Liver (tissue), 3 donors: ENCODE measurements around the gene TMEFF1.

Source experiments
- FOXA1 ChIP-seq: IDR thresholded peaks from 2 replicates; pipeline ENCODE4 v1.6.1; 2016; ENCODE audit warnings: antibody characterized with exemption
- RAD21 ChIP-seq, 2 donors: IDR thresholded peaks; 2 replicates each; pipeline ENCODE4 v1.6.1; 2016; ENCODE audit warnings: antibody characterized with exemption in 2 of 2, mild to moderate bottlenecking in 2 of 2
- TAF1 ChIP-seq: conservative IDR thresholded peaks from 2 replicates; pipeline ENCODE4 v1.6.1; 2016; ENCODE audit warnings: antibody characterized with exemption, mild to moderate bottlenecking
- YY1 ChIP-seq: IDR thresholded peaks from 2 replicates; pipeline ENCODE4 v1.6.1; 2016; ENCODE audit warnings: antibody characterized with exemption, mild to moderate bottlenecking
- TF ChIP-seq, protein P1 (sequence below): fragments of 150-350 bp; IDR thresholded peaks from 2 replicates; pipeline ENCODE4 v1.5.1; 2017; ENCODE audit warnings: improper control_type of control experiment, low read depth, low read length; ENCODE audit not compliant: missing input control
- TF ChIP-seq, protein P2 (sequence below): IDR thresholded peaks from 2 replicates; pipeline ENCODE4 v1.6.1; 2016; ENCODE audit warnings: antibody characterized with exemption, mild to moderate bottlenecking
- TF ChIP-seq, protein P3 (sequence below): IDR thresholded peaks from 2 replicates; pipeline ENCODE4 v1.6.1; 2016; ENCODE audit warnings: antibody characterized with exemption
- TF ChIP-seq, protein P4 (sequence below): IDR thresholded peaks from 2 replicates; pipeline ENCODE4 v1.6.1; 2016; ENCODE audit warnings: antibody characterized with exemption
- donor health status: healthy.
- donor health status: healthy.

DNA sequence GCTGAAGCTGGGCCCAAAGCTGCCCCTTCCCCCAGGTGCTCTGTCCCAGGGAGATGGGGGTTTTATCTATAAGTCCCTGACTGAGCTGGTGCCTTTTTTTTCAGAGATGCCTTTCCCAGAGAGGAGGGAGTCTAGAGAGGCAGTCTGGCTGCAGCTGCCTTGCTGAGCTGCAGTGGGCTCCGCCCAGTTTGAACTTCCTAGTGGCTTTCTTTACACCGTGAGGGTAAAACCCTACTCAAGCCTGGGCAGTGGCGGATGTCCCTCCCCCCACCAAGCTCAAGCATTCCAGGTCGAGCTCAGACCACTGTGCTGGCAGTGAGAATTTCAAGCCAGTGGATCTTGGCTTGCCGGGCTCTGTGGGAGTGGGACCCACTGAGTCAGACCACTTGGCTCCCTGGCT is 146.2 kb downstream of the TMEFF1 start:
- TF ChIP-seq, protein P1, sequence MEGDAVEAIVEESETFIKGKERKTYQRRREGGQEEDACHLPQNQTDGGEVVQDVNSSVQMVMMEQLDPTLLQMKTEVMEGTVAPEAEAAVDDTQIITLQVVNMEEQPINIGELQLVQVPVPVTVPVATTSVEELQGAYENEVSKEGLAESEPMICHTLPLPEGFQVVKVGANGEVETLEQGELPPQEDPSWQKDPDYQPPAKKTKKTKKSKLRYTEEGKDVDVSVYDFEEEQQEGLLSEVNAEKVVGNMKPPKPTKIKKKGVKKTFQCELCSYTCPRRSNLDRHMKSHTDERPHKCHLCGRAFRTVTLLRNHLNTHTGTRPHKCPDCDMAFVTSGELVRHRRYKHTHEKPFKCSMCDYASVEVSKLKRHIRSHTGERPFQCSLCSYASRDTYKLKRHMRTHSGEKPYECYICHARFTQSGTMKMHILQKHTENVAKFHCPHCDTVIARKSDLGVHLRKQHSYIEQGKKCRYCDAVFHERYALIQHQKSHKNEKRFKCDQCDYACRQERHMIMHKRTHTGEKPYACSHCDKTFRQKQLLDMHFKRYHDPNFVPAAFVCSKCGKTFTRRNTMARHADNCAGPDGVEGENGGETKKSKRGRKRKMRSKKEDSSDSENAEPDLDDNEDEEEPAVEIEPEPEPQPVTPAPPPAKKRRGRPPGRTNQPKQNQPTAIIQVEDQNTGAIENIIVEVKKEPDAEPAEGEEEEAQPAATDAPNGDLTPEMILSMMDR: no peak
- TF ChIP-seq, protein P2, sequence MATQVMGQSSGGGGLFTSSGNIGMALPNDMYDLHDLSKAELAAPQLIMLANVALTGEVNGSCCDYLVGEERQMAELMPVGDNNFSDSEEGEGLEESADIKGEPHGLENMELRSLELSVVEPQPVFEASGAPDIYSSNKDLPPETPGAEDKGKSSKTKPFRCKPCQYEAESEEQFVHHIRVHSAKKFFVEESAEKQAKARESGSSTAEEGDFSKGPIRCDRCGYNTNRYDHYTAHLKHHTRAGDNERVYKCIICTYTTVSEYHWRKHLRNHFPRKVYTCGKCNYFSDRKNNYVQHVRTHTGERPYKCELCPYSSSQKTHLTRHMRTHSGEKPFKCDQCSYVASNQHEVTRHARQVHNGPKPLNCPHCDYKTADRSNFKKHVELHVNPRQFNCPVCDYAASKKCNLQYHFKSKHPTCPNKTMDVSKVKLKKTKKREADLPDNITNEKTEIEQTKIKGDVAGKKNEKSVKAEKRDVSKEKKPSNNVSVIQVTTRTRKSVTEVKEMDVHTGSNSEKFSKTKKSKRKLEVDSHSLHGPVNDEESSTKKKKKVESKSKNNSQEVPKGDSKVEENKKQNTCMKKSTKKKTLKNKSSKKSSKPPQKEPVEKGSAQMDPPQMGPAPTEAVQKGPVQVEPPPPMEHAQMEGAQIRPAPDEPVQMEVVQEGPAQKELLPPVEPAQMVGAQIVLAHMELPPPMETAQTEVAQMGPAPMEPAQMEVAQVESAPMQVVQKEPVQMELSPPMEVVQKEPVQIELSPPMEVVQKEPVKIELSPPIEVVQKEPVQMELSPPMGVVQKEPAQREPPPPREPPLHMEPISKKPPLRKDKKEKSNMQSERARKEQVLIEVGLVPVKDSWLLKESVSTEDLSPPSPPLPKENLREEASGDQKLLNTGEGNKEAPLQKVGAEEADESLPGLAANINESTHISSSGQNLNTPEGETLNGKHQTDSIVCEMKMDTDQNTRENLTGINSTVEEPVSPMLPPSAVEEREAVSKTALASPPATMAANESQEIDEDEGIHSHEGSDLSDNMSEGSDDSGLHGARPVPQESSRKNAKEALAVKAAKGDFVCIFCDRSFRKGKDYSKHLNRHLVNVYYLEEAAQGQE: no peak
- TF ChIP-seq RAD21 (IDR thresholded peaks at IDR 0.05): no peak
- no peak for TF ChIP-seq FOXA1
- TF ChIP-seq, protein P3, sequence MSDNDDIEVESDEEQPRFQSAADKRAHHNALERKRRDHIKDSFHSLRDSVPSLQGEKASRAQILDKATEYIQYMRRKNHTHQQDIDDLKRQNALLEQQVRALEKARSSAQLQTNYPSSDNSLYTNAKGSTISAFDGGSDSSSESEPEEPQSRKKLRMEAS: no peak
- TF ChIP-seq YY1: no peak
- TF ChIP-seq TAF1: no peak
- TF ChIP-seq, protein P4, sequence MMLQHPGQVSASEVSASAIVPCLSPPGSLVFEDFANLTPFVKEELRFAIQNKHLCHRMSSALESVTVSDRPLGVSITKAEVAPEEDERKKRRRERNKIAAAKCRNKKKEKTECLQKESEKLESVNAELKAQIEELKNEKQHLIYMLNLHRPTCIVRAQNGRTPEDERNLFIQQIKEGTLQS: no peak
